ENCODE results near the gene TFDP2.
"Not testable (repeated sequence)": the region's sequence is repeated elsewhere in the genome, so short reads cannot be mapped to it uniquely, and the experiment has no call there.

- not testable (repeated sequence) for TF ChIP-seq TCF12 (IDR thresholded peaks at IDR 0.05; ENCODE audit: low read depth, low read length); CBX3 (IDR thresholded peaks at IDR 0.05; ENCODE audit: borderline replicate concordance, low read depth); IRF3 (IDR thresholded peaks at IDR 0.05); CTCF (IDR thresholded peaks at IDR 0.05 in 2 of 3, conservative IDR thresholded peaks at IDR 0.05 in 1 of 3; ENCODE audit: control insufficient read depth in 2 of 3, extremely low read depth in 1 of 3, insufficient read depth in 1 of 3, low read depth in 3 of 3, low read length in 3 of 3)
Observed at GRCh38 chr3:142088925-142089324, 60.4 kb downstream of the TFDP2 start.
